Panc1 (cell line): ENCODE data around the gene NHSL1.

ENCODE experiments used
- CTCF ChIP-seq: fragments of 450-650 bp; IDR thresholded peaks from 2 replicates; pipeline ENCODE4 v1.5.1; 2017; ENCODE audit warnings: mild to moderate bottlenecking
- REST ChIP-seq, 2 experiments: IDR thresholded peaks; 2 replicates each; pipeline ENCODE4 v1.6.1; 2011 to 2012; ENCODE audit warnings: low read depth in 2 of 2, control low read depth in 1 of 2, low read length in 1 of 2, mild to moderate bottlenecking in 1 of 2, moderate library complexity in 1 of 2; ENCODE audit not compliant: insufficient read depth in 1 of 2
- SIN3A ChIP-seq: IDR thresholded peaks from 2 replicates; pipeline ENCODE4 v1.6.1; 2012; ENCODE audit warnings: low read depth, mild to moderate bottlenecking, low read length, moderate library complexity, borderline replicate concordance; ENCODE audit not compliant: insufficient read depth
- TCF7L2 ChIP-seq: IDR thresholded peaks from 2 replicates; pipeline ENCODE4 v1.6.1; 2011; ENCODE audit warnings: mild to moderate bottlenecking, low read depth, low read length, inconsistent platforms

- TF ChIP-seq CTCF (no peak), REST (IDR thresholded peaks at IDR 0.05; ENCODE audit: insufficient read depth in 1 of 2, low read depth in 2 of 2, low read length in 1 of 2) (no peak), SIN3A (no peak), TCF7L2 (no peak)
These were observed 92.9 kb downstream of the NHSL1 start for GRCh38 chr6:138406443-138406842.
